Subcutaneous adipose tissue (tissue), 4 donors: ENCODE data around the gene DOP1B. TPM values are rescaled to one million over a fixed set of nuclear protein-coding genes. Genes with fewer than 3 reads are reported as not detected.

ENCODE experiments used
- total RNA-seq, 4 donors: library from RNA; depleted of rRNA; stranded (reverse); fragments of >200 nt; gene quantifications; one replicate each; pipeline ENCODE4 v1.1.0, GENCODE V29; 2016
- TF ChIP-seq, protein P1 (sequence below): fragments of 450-650 bp; IDR thresholded peaks from one replicate; pipeline ENCODE4 v1.5.1; 2016; ENCODE audit warnings: low read depth, mild to moderate bottlenecking, control low read depth, antibody characterized with exemption, moderate library complexity

DOP1B gene
- total RNA-seq, 4 donors from 2014 or later: 8.3 to 31.1 (median 16.7) TPM

DNA sequence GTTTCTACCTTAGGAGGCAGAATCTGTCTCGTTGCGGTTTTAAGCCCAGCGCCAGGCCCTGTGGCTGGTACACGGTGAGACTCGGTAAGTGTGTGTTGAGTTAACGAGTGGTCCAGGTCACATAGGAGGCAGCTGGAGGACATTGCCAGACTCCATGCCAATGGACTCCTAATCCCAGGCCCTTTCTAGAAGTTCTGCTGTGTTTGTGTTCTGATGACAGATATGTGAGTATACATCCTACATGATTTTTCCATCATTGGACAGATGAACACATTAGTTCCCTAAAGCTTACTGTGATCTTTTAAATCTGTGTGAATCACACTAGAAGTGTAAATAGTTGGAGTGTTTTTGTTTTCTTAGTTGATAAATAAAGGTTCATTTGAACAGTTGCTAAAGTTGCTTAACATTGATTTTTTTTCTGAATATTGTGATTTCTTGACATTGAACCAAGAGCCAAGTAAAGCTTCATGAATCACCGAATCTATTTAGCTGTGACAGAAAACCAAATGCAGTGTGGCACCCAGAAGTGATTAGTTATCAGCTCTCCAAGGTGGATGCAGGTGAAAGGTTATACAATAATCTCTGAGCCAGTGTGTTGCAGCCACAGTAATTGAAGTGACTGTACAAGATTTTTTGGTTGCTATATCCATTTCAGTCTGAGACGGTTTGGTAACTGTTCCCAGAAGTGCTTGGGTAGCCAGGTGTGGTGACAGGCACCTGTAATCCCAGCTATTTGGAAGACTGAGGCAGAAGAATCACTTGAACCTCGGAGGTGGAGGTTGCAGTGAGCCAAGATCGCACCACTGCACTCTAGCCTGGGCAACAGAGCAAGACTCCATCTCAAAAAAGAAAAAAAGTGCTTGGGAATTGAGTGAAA, 46.3 kb downstream of the DOP1B start:
- TF ChIP-seq, protein P1, sequence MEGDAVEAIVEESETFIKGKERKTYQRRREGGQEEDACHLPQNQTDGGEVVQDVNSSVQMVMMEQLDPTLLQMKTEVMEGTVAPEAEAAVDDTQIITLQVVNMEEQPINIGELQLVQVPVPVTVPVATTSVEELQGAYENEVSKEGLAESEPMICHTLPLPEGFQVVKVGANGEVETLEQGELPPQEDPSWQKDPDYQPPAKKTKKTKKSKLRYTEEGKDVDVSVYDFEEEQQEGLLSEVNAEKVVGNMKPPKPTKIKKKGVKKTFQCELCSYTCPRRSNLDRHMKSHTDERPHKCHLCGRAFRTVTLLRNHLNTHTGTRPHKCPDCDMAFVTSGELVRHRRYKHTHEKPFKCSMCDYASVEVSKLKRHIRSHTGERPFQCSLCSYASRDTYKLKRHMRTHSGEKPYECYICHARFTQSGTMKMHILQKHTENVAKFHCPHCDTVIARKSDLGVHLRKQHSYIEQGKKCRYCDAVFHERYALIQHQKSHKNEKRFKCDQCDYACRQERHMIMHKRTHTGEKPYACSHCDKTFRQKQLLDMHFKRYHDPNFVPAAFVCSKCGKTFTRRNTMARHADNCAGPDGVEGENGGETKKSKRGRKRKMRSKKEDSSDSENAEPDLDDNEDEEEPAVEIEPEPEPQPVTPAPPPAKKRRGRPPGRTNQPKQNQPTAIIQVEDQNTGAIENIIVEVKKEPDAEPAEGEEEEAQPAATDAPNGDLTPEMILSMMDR: no peak

DNA sequence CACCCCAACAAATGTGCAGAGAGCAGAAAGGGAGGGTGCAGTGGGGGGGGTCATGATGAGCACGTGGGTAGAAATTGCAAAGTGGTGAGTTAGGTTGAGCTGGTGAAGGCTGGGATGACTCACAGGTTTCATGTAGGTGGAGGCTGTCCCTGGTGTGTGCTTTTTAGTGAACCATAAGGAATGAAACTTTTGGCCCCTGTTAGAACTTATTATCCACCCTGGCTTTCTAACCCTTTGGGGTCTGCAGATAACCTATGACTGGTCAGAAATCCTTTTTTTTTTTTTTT, 46.9 kb downstream of the DOP1B start:
- TF ChIP-seq, protein P1: no peak

DNA sequence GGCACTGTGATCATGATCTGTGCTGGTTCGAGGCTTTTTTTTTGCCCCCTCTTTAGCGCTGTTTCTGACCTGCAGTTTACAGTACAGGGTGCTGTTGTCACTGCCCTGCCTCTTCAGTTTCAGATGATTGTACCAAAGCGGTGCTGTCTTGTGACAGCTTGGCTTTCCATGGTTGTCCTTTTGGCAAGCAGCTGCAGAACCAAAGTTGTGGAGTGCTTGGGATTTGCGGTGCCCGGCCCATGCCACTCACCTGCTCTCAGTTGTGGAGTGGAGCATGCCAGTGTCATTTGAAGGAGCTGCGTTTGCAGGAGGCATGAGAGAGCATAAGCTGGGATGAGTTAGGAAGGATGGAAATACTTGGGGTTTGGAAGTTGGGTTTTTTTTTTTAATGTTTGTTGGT, 48.4 kb downstream of the DOP1B start:
- TF ChIP-seq, protein P1: no peak

DNA sequence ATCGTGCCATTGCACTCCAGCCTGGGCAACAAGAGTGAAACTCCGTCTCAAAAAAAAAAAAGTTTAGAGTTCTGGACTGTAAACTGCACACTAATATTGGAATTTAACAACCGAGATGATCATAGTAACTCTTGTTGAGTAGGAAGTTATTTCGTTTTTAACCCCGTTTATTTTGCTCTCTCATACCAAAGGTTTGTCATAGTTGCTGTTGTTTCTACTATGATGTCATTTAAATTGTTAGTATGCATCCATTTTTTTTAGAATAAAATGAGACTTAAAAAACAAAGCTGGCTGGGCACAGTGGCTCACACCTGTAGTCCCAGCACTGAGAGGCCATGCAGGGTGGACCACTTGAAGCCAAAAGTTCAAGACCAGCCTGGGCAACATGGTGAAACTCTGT, 49.3 kb downstream of the DOP1B start:
- TF ChIP-seq, protein P1: no peak

Other genes with a start within 250 kb of the DOP1B start
- 10 to 100 TPM; 16.8 to 23.2 (median 21.2) TPM for gene SETD4, start 96.3 kb upstream of the DOP1B start, total RNA-seq
- gene CBR1, start 86.8 kb upstream of the DOP1B start, total RNA-seq: 100 to 1,000 TPM in 1 of 4 donors, 10 to 100 TPM in 3; 55.6 to 114 (median 79.5) TPM
- 10 to 100 TPM; 20.9 to 46.7 (median 24.5) TPM for gene CBR3, start 21.7 kb upstream of the DOP1B start, total RNA-seq
- gene MORC3, start 163.4 kb downstream of the DOP1B start, total RNA-seq: 10 to 100 TPM; 36.4 to 71.1 (median 48.9) TPM
- 1 to 10 TPM in 3 of 4 donors, under 1 TPM in 1; 0.98 to 1.5 (median 1.1) TPM for gene CHAF1B, start 228.6 kb downstream of the DOP1B start, total RNA-seq